GM21447 (cell line): ENCODE data around the gene PSMB5.

Experiments used
- ATAC-seq: cut with Tn5 transposase; IDR thresholded peaks from one replicate; pipeline ENCODE4 v1.9.1; 2021; ENCODE audit not compliant: unreplicated experiment

Gene PSMB5

DNA sequence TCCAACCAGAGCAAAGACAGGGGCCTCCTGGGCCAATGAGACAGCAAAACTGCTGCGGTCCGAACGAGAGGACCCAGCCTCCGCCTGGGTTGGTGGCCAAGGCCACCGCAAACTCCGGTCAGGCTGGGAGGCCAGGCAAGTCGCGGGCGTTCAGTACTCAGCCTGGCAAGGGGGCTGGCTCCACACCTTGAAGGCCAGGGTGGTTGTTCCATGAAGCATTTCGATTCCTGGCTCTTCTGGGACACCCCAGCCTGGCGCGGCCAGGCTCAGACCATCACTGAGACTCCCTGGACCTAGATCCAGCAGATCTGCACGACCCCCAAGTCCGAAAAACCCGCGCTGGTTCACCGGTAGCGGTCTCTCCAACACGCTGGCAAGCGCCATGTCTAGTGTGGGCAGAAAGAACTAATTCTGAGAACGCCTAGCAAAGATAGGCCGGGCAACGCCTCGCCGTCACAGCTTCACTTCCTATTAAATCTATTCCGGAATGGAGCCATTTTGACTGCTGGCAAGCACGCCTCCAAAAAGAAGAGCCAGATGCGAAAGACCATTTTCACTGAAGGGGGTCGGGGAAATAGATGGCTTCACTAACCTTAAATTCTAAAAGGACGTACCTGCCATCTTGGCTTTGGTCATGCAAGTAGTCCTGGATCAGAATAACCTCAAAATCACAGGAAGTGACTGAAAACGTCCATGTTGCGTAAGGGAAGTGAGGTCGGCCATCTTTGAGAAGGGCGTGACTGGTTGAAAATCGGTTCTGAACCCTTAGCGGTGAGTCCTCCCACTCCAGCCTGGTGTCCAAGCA, at the start of gene PSMB5:
Gene PSMB5 (minus strand): TSS at position 403 of the 805 bp plus-strand sequence. CDS start 19 bp downstream, at position 384.
- peak; percentile 97 for ATAC-seq

DNA sequence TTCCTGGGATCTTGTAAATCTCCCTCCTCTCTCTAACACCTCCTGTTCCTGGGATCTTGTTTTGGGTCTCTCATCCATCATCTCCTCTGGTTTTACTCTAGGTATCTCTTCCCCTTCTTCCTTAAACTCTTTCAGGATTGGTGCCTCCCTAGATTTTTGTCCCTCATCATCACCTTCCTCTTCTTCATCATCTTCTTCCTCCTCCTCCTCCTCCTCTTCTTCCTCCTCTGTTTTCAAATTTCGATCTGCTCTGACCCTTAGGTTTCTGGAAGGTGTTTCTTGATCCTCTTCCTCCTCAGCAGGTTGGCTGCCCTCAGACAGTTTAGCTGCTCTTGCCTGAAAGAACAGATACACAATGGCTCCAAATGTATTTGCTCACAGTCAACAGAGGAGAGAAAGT, 45.8 kb upstream of the PSMB5 start:
- ATAC-seq, result no peak

DNA sequence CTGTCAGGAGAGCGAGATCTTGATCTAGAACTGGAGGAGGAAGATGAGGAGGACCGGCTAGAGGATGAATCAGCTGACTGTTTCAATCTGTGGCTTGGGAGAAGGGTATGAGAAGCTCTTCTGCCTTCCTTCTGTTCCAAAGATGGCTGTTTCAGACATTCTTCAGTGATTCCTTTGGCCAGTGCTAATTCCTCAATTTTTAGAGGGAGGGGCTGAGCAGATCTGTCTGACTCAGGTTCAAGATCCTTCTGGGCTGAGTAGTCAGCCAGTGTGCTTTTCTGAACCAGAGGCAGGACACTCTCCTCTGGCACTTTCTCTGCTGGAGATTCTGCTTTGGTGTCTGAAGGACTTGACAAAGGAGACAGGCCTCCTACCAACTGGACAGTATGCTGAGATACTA, 45.0 kb upstream of the PSMB5 start:
- ATAC-seq, result no peak

DNA sequence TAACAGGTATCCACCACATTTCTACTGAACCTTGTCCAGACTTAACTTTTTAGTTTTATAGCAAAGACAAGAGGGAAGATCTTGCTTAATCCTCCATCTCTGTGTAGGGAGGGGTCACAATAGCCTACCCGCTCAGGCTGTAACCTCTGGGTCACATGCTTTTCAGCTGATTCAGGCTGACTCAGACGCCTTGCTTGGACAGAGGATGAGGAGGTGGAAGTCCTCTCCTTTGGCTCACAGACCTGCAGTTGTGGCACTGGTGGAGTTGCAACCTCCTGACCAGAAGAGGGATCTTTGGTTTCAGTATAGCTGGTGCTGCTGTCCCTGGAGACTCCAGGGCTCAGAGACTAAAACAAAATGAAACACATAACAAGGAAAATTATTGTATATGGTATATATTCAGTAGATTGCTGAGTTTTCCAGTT, 44.0 kb upstream of the PSMB5 start:
- no peak for ATAC-seq

DNA sequence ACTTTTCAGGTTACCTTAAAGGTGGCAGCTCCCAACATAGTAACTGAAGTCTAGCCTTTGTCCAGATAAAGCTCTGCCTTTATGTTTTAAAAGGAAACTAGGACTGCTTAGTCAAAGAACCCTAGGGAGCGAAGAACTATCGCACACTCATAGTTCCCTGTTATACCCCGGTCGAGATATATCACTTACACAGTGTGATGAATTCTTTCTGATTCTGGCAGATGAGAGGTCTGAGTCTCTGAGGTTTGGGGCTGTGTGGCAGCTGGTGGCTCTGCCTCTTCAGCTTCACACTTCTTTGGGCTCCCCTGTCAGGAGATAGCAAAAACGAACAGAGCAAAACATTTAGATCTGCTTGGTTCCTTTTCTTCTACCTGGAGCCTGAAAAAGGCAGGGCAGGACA, 43.3 kb upstream of the PSMB5 start:
- ATAC-seq, result no peak

DNA sequence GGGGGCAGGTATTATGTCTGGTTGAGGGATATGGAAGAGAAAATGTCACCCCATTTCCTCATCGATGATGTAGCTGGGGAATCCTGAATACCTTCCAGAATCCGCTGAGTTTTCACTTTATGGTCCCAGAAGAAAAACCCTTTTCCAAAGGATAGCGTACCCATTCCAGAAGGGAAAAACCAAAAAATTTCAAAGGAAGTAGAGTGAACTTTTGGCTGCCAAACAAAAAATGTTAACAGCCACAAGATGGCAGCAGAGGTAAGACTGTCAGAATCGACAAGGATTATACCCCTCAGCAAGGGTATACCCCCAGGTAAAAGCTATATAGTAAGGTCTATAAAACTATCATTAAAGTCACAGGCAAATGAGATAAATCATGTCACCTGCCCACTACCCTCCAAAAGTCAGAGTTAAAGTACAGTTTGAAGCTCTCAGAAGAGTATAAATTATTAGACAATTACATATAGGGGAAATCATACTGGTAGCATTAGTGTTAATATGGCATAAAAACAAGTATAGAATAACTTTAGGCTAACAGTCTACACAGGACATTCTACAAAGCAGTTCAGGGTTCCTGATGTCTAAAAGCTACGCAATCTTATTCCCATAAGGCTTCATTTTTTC, 42.2 kb upstream of the PSMB5 start:
- no peak for ATAC-seq

DNA sequence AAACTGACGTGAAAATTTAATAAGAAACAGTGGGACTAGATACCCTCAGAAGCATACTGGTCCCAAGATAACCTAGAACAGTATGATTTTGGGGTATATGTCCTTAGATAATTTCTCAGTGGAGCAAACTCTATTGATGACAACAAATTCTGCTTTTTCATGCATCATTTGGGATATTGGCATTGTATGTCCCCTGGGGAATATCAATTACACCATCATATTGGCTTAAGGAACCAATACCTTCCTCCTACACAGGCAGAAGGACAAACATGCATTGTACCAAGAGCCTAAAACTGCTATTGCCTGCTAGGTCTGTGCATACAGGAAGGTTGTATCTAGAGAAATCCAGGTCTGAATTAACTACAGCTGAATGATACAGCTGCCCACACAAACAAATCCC, 40.2 kb upstream of the PSMB5 start:
- no peak for ATAC-seq

DNA sequence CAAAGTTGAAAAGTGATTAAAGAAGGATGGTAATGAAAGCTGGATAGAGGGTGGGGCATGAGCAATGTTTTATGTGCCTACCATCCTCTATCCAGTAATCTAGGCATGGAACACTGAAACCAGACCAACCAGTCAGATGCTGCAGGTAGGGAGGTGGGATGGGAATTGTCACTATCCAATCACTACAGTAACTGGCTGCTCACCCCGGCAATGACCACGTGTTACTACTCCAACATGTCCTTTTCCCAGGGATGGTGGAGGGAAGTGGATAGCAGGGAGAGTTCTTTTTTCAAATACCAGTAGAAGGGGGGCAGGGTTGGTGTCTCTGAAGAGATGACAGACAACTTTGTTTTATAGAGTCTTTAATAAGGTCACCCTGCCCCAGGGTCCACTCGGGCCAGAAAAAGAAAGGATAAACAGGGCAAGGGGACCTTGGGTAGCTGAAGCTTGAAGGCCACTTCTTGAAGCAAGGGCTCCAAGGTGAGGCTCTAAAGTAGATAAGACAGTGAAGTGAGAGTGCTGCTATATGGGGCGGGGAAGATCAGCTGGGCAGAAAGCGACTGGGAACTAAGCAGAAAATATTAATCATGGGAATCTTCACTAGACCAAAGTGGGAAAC, 37.3 kb upstream of the PSMB5 start:
- no peak for ATAC-seq

DNA sequence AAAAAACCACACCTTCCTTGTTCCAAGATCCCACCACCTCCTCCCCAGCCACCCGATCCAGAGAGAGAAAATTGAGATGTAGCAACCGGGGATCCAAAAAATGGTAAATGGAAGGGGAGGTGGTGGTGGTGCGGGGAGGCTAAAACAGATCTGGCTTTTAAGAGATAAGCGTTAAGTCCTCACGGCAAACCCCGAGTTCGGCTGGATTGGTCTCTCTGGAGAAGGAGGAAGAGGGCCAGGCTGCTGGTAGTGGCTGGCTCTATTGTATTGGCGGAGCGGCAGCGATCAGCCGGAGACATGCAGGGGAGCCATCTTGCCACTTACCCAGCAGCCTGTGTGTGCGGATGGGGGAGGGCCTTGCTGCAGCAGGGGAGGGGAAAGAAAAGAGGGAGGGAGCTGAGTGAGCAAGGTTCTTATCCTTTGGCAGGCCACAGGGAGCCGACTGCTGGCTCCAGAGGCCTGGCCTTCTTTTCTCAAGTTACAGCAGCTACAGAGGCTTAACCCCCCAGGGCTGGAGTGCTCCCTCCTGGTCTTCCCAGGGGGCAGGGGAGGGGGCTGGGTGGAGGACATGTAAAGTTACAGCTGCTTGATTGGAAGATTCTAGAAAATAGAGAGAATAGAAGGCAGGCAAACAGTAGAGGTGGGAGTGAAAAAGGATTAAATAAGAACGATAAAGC, 36.7 kb upstream of the PSMB5 start:
- peak; percentile 84 for ATAC-seq

DNA sequence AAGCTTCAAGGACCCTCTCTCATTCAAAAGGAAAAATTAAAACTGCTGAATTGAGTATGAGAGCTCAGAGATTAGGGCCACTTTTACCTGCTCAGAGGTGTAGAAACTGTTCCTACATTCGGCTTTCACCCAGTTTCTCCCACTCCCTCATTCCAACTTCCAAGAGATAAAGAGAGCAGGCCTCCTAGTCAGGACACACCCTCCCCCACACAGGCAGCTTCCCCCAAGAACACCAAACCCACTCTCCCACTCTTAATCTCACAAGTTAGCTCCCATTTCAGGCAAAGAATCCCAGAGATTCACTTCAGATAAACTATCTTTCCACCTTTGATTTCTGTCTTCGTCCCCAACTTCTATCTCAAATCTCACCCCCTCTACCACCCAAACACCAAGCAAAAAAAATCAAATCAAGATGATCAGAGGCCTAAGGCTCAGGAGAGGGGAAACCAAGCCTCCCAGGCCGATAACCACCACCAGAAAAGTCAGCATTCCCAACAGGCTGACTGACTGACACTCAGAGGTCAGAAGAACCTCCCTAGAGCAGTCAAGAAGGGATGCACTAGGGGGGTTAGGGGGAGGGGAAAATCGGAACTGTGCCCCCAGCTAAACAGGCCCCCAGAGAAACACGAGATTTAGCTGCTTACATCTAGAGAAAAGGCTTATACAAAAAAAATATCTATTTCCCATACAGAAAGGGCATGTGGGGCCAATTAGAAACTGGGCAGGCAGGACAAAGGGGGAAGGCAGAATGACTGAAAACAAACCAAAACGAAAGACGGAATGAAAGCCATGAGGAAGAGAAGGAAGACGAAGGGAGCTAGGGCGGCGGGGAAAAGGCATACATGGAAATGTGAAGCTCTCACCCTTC, 35.8 kb upstream of the PSMB5 start:
- no peak for ATAC-seq

DNA sequence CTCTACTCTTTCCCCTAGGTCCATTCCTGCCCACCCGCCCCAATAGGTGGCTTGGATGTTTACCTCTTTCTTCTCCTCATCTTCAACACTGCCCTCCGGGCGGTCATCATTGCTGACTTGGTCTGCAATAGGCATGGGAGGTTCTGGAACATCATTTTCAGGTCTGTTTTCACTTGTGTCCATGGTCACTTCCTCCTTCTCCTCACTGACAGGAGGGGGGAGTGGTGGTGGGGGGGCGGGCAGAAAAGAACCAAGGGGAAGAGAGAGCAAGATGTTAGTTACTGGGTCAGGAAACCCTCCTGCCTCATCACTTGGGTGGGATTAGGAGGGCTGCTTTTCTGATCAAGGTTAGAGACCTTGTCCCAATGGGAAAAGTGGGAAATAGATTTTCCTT, 34.7 kb upstream of the PSMB5 start:
- no peak for ATAC-seq

DNA sequence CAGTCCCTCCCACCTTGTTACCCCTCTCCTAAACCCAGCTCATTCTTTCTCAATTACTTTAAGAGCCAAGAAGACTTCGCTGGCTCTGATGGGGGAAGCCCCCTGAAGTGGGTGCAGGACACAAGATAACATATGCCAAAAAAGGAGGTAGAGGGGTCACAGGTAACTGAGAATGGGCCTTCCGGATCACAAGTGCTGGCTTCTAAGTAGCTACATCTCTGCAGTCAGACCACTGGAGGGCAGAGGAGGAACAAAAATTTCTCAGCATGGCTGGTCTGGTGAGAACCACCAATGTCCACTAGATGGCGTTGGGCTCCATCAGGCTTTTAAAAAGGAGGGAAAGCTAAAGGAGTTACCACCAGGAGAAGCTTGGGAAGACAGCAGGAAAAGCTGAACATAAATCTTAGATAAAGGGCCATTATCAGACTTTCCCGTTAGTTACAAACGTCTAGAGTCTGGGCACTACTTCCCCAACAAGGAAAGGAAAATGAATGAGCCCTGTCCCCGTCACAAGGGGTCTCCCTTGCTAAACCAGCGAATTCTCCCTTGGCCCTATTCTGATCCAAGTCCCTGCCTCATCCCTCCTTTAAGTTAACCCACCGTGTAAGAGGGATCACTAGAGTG, 34.2 kb upstream of the PSMB5 start:
- peak; percentile 70 for ATAC-seq

DNA sequence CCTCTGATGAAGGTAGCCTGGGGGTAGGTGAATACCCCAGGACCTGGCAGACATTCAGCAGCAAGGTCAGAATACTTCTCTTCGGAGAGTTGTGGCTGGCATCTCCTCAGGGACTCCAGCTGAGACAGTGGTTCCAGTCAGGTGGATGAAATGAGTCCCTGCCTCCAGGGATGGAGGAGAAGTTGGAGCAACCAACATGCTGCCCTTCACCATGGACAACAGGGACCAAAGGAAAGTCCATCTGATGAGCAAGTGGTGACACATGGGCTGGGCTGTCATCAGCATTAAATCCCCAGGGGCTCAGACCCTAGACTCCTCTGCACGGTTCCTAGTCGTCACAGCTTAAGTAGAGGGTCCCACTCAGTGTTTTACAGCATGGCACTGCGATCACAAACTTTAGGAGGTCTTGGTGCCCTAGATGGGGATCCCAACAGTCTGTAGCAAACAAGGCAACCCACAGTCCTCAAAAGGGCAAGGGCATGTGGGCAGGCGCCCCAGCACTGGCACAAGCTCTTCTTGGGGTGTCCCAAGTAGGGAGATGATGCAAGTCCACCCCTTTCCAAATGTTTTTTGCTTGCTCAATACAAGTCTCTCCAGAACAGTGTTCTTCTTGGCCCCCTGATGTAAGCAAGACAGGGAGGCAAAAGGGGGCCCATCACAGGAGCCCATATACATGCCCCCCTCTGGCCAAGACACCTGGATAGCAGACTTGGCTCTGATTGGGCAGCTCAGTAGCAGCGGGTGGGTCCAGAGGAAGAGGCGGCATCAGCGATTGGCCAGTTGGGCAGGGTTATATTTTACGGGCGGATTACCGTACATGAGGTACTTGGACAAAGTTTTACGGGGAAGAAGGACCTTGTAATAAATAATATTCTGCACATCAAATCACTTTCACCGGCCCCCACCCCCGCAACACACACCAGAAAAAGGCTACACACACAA, 33.4 kb upstream of the PSMB5 start:
- ATAC-seq, result no peak

DNA sequence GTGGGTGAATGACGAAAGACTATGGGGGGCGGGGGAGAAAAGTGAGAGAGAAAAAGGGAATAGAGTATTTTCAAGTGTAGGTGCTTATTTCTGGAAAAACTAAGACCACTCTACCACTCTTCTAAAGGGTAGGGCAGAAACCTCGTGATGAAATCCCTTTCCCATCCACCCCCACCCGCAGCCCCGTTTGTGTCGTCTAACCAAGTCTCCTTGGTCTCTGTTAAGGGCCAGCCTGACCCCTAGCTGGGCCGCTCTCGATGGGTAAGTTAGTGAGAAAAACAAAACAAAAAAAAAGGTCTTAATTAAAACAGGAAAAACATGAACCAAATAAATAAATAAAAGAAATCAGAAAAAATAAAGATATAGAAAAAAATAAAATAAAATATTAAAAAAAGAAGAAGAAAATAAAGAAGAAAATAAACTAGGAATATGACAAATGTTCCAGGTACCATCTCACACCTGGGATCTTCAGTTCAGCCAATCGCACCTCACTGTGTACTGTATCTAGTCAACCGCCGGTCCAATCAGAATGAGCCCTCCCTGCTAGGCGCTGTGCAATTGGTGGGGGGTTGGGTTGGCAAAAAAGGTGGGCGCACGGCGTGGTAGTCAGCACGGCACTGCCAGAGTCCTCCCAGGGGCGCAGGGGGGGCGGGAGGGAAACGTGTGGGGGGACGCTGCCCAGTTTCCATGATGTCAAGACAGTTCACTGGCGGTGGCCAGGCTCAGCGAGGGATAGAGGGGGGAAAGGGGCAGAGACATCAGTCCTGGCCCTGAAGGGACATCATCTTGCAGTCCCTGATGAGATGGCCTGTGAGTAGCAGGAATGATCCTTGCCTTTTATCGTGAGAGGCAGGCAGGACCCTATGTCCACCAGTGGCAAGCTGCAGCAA, 32.4 kb upstream of the PSMB5 start:
- ATAC-seq, result no peak

DNA sequence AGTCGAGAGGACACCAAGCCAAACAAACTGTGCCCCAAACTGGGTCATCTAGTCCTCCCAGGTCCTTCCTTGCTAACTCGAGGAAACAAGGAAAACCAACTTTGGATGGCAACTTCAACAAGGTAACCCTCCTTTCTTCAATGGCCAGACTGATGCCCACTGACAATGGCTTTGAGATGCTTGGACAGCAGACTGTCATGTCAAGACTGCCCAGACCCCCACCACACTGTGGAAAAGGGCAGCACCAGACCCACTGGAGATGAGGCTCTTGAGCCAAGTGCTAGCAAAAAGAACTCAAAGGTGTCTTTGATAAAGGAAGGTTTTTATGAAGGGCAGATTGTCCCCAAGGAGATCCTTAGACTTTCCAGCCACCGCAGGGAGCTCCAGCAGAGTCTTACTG, 31.7 kb upstream of the PSMB5 start:
- no peak for ATAC-seq

DNA sequence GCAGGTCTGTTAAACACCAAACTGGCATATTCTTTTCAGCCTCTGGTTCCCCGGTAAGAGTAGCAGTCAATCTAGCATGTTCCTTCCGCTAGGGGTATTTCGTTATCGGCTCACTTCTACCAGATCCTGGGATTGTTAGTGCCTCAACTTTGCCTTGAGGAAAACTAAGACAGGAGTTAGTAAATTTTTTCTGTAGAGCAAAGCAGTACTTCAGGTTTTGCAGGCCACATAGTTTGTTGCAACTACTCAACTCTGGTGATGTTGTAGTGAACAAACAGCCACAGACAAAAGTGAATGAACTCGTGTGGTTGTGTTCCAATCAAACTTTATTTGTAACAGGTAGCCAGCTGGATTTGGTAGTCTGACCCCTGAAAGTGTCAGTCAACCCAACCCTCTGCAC, 28.9 kb upstream of the PSMB5 start:
- no peak for ATAC-seq

DNA sequence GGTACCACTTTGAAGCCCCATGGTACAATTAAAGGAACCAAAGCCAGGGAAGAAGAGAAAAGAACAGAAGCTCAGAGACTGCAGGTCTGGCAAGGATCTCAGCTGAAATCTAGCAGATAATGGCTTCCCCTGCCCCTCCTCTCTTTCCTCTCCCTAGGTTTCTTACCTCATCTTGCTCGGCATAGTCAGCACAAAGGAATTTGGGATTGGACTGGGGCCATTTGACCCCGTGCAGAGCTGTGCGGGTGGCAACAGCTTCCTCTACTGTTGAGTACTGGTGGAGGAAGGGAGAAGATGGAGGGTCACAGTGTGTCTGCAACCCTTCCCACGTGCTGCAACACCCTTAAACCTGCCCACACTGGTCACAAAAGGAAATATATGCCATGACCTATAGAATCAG, 27.3 kb upstream of the PSMB5 start:
- no peak for ATAC-seq
